ENCODE results near the gene EFHC2. TPM values are rescaled to one million over a fixed set of nuclear protein-coding genes. Genes with fewer than 3 reads are reported as not detected.
A peak's percentile ranks its signal among the peaks of the same experiment; 100 is the strongest.

EFHC2 gene
- total RNA-seq, 1 donor from 2014 or later, result not detected

GRCh38 chrX:44162964-44163475 lies 180.5 kb downstream of the EFHC2 start:
- Mint-ChIP-seq H3K9me3 (ENCODE audit: unreplicated experiment) (peaks cover 1% of the 10 kb centered on the region), H3K4me3 (ENCODE audit: unreplicated experiment) (no peak overlapping the region), H3K27me3 (ENCODE audit: low read depth, unreplicated experiment) (no peaks in the 10 kb centered on the region), H3K27ac (ENCODE audit: unreplicated experiment) (no peak overlapping the region), H3K36me3 (ENCODE audit: low read depth, unreplicated experiment) (no peaks in the 10 kb centered on the region), H3K4me1 (ENCODE audit: low read depth, unreplicated experiment) (no peaks in the 10 kb centered on the region)
- no peaks in the 10 kb centered on the region for H3K4me1 ChIP-seq (ENCODE audit: insufficient read depth, low read length)
- DNase-seq (ENCODE audit: low read depth) (peak; percentile 18), FAIRE-seq (peak; percentile 29)
- H3K9ac ChIP-seq (ENCODE audit: low read length), result no peak overlapping the region
- no peak overlapping the region for H3K4me2 ChIP-seq (ENCODE audit: low read length)
- H3K27ac ChIP-seq (ENCODE audit: low read depth, low read length), result no peak overlapping the region
- H4K20me1 ChIP-seq (ENCODE audit: insufficient read depth, low read length), result no peaks in the 10 kb centered on the region
- H3K36me3 ChIP-seq (ENCODE audit: insufficient read depth, low read length), result no peaks in the 10 kb centered on the region
- no peak for TF ChIP-seq CTCF (IDR thresholded peaks at IDR 0.05; ENCODE audit: insufficient read depth, low read depth, low read length)
- no peak for TF ChIP-seq EZH2 (IDR thresholded peaks at IDR 0.05; ENCODE audit: insufficient read depth, low read length)
- no peaks in the 10 kb centered on the region for H3K27me3 ChIP-seq (ENCODE audit: insufficient read depth, low read length)
- H3K4me3 ChIP-seq (ENCODE audit: insufficient read depth, low read depth, low read length), result no peak overlapping the region
- no peak overlapping the region for H2AFZ ChIP-seq (ENCODE audit: low read depth, low read length)
- H3K79me2 ChIP-seq (ENCODE audit: insufficient read depth, low read length), result no peaks in the 10 kb centered on the region
- H3K9me3 ChIP-seq (ENCODE audit: insufficient read depth, low read depth, low read length), result no peaks in the 10 kb centered on the region

- Histone ChIP-seq H3K27ac (ENCODE audit: low read depth, low read length) (no peak overlapping the region), H3K4me2 (ENCODE audit: low read length) (no peak overlapping the region), H3K9ac (ENCODE audit: low read length) (no peak overlapping the region), H4K20me1 (ENCODE audit: insufficient read depth, low read length) (no peaks in the 10 kb centered on the region), H3K27me3 (ENCODE audit: insufficient read depth, low read length) (no peaks in the 10 kb centered on the region), H2AFZ (ENCODE audit: low read depth, low read length) (no peak overlapping the region), H3K4me1 (ENCODE audit: insufficient read depth, low read length) (no peaks in the 10 kb centered on the region), H3K79me2 (ENCODE audit: insufficient read depth, low read length) (no peaks in the 10 kb centered on the region), H3K4me3 (ENCODE audit: insufficient read depth, low read depth, low read length) (no peak overlapping the region), H3K36me3 (ENCODE audit: insufficient read depth, low read length) (no peaks in the 10 kb centered on the region), H3K9me3 (ENCODE audit: insufficient read depth, low read depth, low read length) (no peaks in the 10 kb centered on the region)
- Mint-ChIP-seq H3K36me3 (ENCODE audit: low read depth, unreplicated experiment) (no peaks in the 10 kb centered on the region), H3K4me3 (ENCODE audit: unreplicated experiment) (no peak overlapping the region), H3K9me3 (ENCODE audit: unreplicated experiment) (peaks cover 1% of the 10 kb centered on the region), H3K27ac (ENCODE audit: unreplicated experiment) (no peak overlapping the region), H3K27me3 (ENCODE audit: low read depth, unreplicated experiment) (peaks cover 1% of the 10 kb centered on the region), H3K4me1 (ENCODE audit: low read depth, unreplicated experiment) (no peaks in the 10 kb centered on the region)
- FAIRE-seq, result peak; percentile 41
- TF ChIP-seq EZH2 (IDR thresholded peaks at IDR 0.05; ENCODE audit: insufficient read depth, low read length), result no peak
- no peak for TF ChIP-seq CTCF (IDR thresholded peaks at IDR 0.05; ENCODE audit: insufficient read depth, low read depth, low read length)
- peak; percentile 59 for DNase-seq (ENCODE audit: low read depth)
Measured at GRCh38 chrX:44157858-44158257, 185.6 kb downstream of the EFHC2 start.

- Histone ChIP-seq H3K4me1 (ENCODE audit: insufficient read depth, low read length) (no peaks in the 10 kb centered on the region), H2AFZ (ENCODE audit: low read depth, low read length) (no peak overlapping the region), H3K27ac (ENCODE audit: low read depth, low read length) (no peak overlapping the region), H3K79me2 (ENCODE audit: insufficient read depth, low read length) (no peaks in the 10 kb centered on the region), H3K4me3 (ENCODE audit: insufficient read depth, low read depth, low read length) (no peak overlapping the region), H3K36me3 (ENCODE audit: insufficient read depth, low read length) (no peaks in the 10 kb centered on the region), H3K4me2 (ENCODE audit: low read length) (no peak overlapping the region), H3K9me3 (ENCODE audit: insufficient read depth, low read depth, low read length) (no peaks in the 10 kb centered on the region), H3K27me3 (ENCODE audit: insufficient read depth, low read length) (no peaks in the 10 kb centered on the region), H3K9ac (ENCODE audit: low read length) (no peak overlapping the region), H4K20me1 (ENCODE audit: insufficient read depth, low read length) (no peaks in the 10 kb centered on the region)
- no peak overlapping the region for H3K4me3 Mint-ChIP-seq (ENCODE audit: unreplicated experiment)
- no peak overlapping the region for H3K27ac Mint-ChIP-seq (ENCODE audit: unreplicated experiment)
- TF ChIP-seq CTCF (IDR thresholded peaks at IDR 0.05; ENCODE audit: insufficient read depth, low read depth, low read length), result no peak
- no peak for TF ChIP-seq EZH2 (IDR thresholded peaks at IDR 0.05; ENCODE audit: insufficient read depth, low read length)
- DNase-seq (ENCODE audit: low read depth), result no peak
- H3K36me3 Mint-ChIP-seq (ENCODE audit: low read depth, unreplicated experiment), result no peaks in the 10 kb centered on the region
- no peaks in the 10 kb centered on the region for H3K4me1 Mint-ChIP-seq (ENCODE audit: low read depth, unreplicated experiment)
- no peak for FAIRE-seq
- H3K27me3 Mint-ChIP-seq (ENCODE audit: low read depth, unreplicated experiment), result peaks cover 1% of the 10 kb centered on the region
- H3K9me3 Mint-ChIP-seq (ENCODE audit: unreplicated experiment), result no peaks in the 10 kb centered on the region
Measured at GRCh38 chrX:44157283-44157682, 186.2 kb downstream of the EFHC2 start.

Measured in astrocyte (in vitro differentiated cells and primary cell).